DOHH2 (cell line): ENCODE measurements around the gene CD68.

Experiments
- H3F3A ChIP-seq: fragments of 200-600 bp; sonication (generic), shearing (Covaris generic); 2 replicates; pipeline ENCODE4 v1.6.0; 2016; ENCODE audit warnings: antibody characterized with exemption, mild to moderate bottlenecking; ENCODE audit not compliant: control insufficient read depth, insufficient read depth
- H3K27ac ChIP-seq: fragments of 200-600 bp; sonication (generic); 2 replicates; pipeline ENCODE4 v1.5.1; 2014; ENCODE audit warnings: low read depth, mild to moderate bottlenecking, low read length, moderate library complexity
- H3K27me3 ChIP-seq: fragments of 200-600 bp; sonication (generic); 2 replicates; pipeline ENCODE4 v1.6.1; 2014; ENCODE audit warnings: mild to moderate bottlenecking, low read length, mixed read lengths; ENCODE audit not compliant: control insufficient read depth
- H3K36me3 ChIP-seq: fragments of 200-600 bp; sonication (generic); 2 replicates; pipeline ENCODE4 v1.6.1; 2014; ENCODE audit warnings: mild to moderate bottlenecking, low read length, moderate library complexity, mixed read lengths; ENCODE audit not compliant: control insufficient read depth
- H3K4me1 ChIP-seq: fragments of 200-600 bp; sonication (generic); 2 replicates; pipeline ENCODE4 v1.6.1; 2014; ENCODE audit warnings: mild to moderate bottlenecking, low read length, mixed read lengths; ENCODE audit not compliant: control insufficient read depth
- H3K4me2 ChIP-seq: fragments of 200-600 bp; sonication (generic); 2 replicates; pipeline ENCODE4 v1.6.0; 2014; ENCODE audit warnings: mild to moderate bottlenecking, low read length, moderate library complexity
- H3K4me3 ChIP-seq: fragments of 200-600 bp; sonication (generic); 2 replicates; pipeline ENCODE4 v1.5.1; 2014; ENCODE audit warnings: mild to moderate bottlenecking, low read length, mixed read lengths
- H3K79me2 ChIP-seq: fragments of 200-600 bp; sonication (generic); 2 replicates; pipeline ENCODE4 v1.6.1; 2014; ENCODE audit warnings: mild to moderate bottlenecking, low read length, mixed read lengths; ENCODE audit not compliant: control insufficient read depth
- H3K9me2 ChIP-seq: fragments of 200-600 bp; sonication (generic); replicated peaks from 2 replicates; pipeline ENCODE4 v1.6.1; 2014; ENCODE audit warnings: mild to moderate bottlenecking, low read length, mixed read lengths; ENCODE audit not compliant: control insufficient read depth
- H3K9me3 ChIP-seq: fragments of 200-600 bp; sonication (generic); 2 replicates; pipeline ENCODE4 v1.6.1; 2014; ENCODE audit warnings: antibody characterized with exemption, low read length, mixed read lengths; ENCODE audit not compliant: control insufficient read depth, insufficient read depth
- H4K20me1 ChIP-seq: fragments of 200-600 bp; sonication (generic); 2 replicates; pipeline ENCODE4 v1.6.0; 2014; ENCODE audit warnings: low read depth, mild to moderate bottlenecking, antibody characterized with exemption, low read length, moderate library complexity; ENCODE audit not compliant: control insufficient read depth, insufficient read depth
- EZH2phosphoT487 ChIP-seq: fragments of 200-600 bp; sonication (generic); IDR thresholded peaks from 2 replicates; pipeline ENCODE4 v1.6.1; 2017; ENCODE audit warnings: borderline replicate concordance, mild to moderate bottlenecking, antibody characterized with exemption, low read length, moderate library complexity, mixed read lengths
- TF ChIP-seq, protein P1 (sequence below): fragments of 200-600 bp; sonication (generic); IDR thresholded peaks from one replicate; pipeline ENCODE4 v1.5.1; 2014; ENCODE audit warnings: antibody characterized with exemption, mild to moderate bottlenecking, low read depth, low read length; ENCODE audit not compliant: poor library complexity, severe bottlenecking

The CD68 gene

DNA sequence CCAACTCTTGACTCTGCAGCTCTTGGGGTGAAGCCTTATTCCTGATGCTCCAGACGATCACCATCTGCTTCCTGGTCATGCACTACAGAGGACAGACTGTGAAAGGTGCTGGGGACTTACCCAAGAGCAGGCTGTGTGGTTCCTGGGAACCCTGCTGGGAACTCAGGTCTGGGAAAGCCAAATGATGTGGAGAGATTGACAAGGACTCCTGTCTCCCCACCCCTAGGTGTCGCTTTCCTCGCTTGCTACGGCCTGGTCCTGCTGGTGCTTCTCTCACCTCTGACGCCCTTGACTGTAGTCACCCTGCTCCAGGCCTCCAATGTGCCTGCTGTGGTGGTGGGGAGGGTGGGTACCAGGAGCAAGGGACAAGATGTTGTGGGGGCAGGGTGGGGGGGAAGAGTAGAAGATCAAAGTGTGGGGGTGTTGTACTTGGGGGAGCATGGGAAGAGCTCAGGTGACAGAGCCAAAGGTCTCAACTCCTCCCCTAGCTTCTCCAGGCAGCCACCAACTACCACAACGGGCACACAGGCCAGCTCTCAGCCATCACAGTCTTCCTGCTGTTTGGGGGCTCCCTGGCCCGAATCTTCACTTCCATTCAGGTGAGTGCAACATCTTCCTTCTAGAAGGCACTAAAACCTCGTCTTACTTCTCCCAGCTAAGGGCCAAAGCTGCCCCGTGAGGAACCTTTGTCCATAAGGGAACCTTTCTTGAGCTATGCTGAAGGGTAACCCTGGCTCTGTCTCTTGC lies 7.4 kb downstream of the CD68 start:
- H3K27ac ChIP-seq = no peak overlapping the region
- H3K36me3 ChIP-seq = peaks cover 75% of the 10 kb centered on the region
- no peaks in the 10 kb centered on the region for H3K27me3 ChIP-seq
- no peaks in the 10 kb centered on the region for H3K9me3 ChIP-seq
- no peaks in the 10 kb centered on the region for H4K20me1 ChIP-seq
- H3K4me3 ChIP-seq = no peak overlapping the region
- TF ChIP-seq EZH2phosphoT487 = no peak
- TF ChIP-seq, protein P1, sequence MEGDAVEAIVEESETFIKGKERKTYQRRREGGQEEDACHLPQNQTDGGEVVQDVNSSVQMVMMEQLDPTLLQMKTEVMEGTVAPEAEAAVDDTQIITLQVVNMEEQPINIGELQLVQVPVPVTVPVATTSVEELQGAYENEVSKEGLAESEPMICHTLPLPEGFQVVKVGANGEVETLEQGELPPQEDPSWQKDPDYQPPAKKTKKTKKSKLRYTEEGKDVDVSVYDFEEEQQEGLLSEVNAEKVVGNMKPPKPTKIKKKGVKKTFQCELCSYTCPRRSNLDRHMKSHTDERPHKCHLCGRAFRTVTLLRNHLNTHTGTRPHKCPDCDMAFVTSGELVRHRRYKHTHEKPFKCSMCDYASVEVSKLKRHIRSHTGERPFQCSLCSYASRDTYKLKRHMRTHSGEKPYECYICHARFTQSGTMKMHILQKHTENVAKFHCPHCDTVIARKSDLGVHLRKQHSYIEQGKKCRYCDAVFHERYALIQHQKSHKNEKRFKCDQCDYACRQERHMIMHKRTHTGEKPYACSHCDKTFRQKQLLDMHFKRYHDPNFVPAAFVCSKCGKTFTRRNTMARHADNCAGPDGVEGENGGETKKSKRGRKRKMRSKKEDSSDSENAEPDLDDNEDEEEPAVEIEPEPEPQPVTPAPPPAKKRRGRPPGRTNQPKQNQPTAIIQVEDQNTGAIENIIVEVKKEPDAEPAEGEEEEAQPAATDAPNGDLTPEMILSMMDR = no peak
- peaks cover 30% of the 10 kb centered on the region for H3K4me1 ChIP-seq
- peaks cover 3% of the 10 kb centered on the region; the same call in 1 of the 2 replicates for H3F3A ChIP-seq
- peaks cover 42% of the 10 kb centered on the region for H3K79me2 ChIP-seq
- H3K9me2 ChIP-seq = no peaks in the 10 kb centered on the region
- H3K4me2 ChIP-seq = no peak overlapping the region

DNA sequence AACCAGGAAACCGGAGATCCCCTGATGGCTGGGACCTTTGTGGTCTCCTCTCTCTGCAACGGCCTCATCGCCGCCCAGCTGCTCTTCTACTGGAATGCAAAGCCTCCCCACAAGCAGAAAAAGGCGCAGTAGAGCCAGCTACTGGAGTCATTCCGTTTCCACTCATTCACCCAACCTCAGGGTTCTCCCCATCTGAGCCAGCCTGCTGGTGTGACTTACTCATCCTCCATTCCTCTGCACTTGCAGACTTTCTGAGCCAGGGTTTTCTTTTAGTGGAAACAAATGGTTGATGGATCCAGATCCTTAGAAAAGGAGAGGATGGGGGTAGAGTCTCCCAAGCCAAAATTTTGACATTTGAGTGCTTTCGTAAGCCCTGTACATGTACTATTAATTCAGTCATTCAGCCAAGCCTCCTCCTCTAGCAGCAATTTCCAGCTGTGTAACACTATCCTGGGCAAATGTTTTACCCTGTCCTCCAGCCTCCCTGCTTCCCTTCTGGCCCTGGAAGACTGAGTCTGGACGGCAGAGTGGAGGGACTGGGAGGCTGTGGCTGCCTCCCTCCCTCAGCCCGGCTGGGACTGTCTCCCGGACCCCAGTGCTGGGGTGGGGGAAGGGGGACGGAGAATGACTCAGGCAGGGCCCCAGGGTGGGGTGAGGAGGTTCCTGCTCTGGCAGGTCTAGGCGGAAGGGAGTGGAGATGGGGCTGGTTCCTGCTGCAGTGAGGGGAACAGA lies 8.1 kb downstream of the CD68 start:
- Histone ChIP-seq H3F3A (peaks cover 3% of the 10 kb centered on the region; the same call in 1 of the 2 replicates), H3K9me3 (no peaks in the 10 kb centered on the region), H3K27ac (no peak overlapping the region), H3K36me3 (peaks cover 77% of the 10 kb centered on the region), H3K4me2 (no peak overlapping the region), H3K79me2 (peaks cover 36% of the 10 kb centered on the region), H3K9me2 (no peaks in the 10 kb centered on the region), H3K4me3 (no peak overlapping the region), H3K4me1 (peaks cover 23% of the 10 kb centered on the region), H4K20me1 (no peaks in the 10 kb centered on the region), H3K27me3 (no peaks in the 10 kb centered on the region)
- no peak for TF ChIP-seq EZH2phosphoT487
- TF ChIP-seq, protein P1 = no peak

DNA sequence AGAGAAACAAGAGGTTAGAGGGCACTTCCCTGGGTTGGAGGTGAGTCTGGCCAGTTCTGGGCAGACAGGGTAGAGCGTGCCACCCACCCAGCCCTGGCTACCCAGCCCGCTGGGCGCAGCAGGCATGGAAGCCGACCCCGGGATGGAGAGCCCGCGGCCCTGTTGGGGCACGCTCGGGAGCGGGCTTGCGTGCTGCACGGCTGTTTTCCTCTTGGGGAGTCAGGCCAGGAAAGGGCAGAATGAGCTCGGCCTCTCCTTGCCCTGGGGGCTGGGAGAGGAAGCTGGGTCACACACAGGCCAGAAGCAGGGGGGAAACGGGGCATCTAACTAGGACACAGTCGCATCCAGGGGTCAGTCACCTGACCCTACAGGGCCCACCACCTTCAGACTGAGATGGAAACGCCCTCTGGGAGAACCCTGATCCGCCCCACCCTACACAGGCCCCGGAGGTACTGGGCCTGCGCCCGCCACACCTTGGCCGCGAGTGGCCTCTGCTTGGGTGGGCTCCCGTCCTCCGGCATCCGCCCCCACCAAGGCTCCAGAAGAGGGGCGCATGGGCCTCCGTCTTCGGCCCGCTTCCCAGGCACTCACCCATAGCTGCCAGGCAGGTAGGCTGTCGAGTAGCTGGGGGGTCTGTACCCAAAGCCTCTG lies 9.2 kb downstream of the CD68 start:
- H3K9me3 ChIP-seq = no peaks in the 10 kb centered on the region
- no peaks in the 10 kb centered on the region for H4K20me1 ChIP-seq
- peaks cover 14% of the 10 kb centered on the region for H3K4me1 ChIP-seq
- H3K27ac ChIP-seq = no peak overlapping the region
- peaks cover 28% of the 10 kb centered on the region for H3K79me2 ChIP-seq
- H3K9me2 ChIP-seq = no peaks in the 10 kb centered on the region
- no peak overlapping the region for H3K4me2 ChIP-seq
- peaks cover 3% of the 10 kb centered on the region; the same call in 1 of the 2 replicates for H3F3A ChIP-seq
- TF ChIP-seq, protein P1 = no peak
- no peak for TF ChIP-seq EZH2phosphoT487
- peaks cover 80% of the 10 kb centered on the region for H3K36me3 ChIP-seq
- H3K27me3 ChIP-seq = no peaks in the 10 kb centered on the region
- no peak overlapping the region for H3K4me3 ChIP-seq
